ENCODE results near the gene ANKRD33.

DNA sequence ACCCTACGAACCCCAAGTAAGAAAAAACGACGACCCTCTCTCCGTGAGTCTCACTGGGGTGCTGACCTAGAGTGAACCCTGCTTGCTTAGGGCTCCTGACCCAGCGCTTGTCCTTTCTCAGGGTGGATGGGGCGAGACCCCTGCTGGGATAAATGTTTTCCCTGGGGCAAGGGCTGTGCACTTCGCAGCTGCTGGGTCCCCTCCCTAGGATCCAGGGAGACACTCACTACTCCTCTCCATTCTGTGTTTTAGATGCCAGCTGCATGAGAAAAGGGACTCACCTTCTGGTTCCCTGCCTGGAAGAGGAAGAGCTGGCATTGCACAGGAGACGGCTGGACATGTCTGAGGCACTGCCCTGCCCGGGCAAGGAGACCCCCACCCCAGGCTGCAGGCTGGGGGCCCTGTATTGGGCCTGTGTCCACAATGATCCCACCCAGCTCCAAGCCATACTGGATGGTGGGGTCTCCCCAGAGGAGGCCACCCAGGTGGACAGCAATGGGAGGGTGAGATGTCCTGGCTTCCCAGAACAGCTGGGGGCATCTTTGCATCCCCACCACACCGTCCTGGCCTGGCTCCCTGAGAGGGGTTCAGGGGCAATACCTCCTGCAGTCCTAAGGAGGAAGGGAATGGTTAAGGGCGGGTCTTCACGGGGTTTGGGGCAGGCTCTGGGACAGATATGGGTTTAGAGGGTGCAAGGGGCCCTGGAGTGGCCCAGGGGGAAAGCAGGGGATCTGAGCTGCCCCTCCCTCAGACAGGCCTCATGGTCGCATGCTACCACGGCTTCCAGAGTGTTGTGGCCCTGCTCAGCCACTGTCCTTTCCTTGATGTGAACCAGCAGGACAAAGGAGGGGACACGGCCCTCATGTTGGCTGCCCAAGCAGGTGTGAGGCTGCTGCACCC, 663 bp downstream of the ANKRD33 start:
- no peak for TF ChIP-seq POLR2A (IDR thresholded peaks at IDR 0.05; ENCODE audit: insufficient read depth in 1 of 2, low read depth in 2 of 2, low read length in 2 of 2)
- no peak for TF ChIP-seq HDAC2 (CRISPR knock-in tag; IDR thresholded peaks at IDR 0.05)
- TF ChIP-seq ZNF713 (CRISPR knock-in tag; IDR thresholded peaks at IDR 0.05): no peak
- TF ChIP-seq, protein P1, sequence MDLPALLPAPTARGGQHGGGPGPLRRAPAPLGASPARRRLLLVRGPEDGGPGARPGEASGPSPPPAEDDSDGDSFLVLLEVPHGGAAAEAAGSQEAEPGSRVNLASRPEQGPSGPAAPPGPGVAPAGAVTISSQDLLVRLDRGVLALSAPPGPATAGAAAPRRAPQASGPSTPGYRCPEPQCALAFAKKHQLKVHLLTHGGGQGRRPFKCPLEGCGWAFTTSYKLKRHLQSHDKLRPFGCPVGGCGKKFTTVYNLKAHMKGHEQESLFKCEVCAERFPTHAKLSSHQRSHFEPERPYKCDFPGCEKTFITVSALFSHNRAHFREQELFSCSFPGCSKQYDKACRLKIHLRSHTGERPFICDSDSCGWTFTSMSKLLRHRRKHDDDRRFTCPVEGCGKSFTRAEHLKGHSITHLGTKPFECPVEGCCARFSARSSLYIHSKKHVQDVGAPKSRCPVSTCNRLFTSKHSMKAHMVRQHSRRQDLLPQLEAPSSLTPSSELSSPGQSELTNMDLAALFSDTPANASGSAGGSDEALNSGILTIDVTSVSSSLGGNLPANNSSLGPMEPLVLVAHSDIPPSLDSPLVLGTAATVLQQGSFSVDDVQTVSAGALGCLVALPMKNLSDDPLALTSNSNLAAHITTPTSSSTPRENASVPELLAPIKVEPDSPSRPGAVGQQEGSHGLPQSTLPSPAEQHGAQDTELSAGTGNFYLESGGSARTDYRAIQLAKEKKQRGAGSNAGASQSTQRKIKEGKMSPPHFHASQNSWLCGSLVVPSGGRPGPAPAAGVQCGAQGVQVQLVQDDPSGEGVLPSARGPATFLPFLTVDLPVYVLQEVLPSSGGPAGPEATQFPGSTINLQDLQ (CRISPR knock-in tag; IDR thresholded peaks at IDR 0.05): no peak
